Germinal center (tissue), 1 donor: Measurements from ENCODE around the gene SMURF2.
"Not testable (repeated sequence)": the region's sequence is repeated elsewhere in the genome, so short reads cannot be mapped to it uniquely, and the experiment has no call there.

Experiments used
- DNase-seq: peaks from one replicate; pipeline ENCODE4 v3.0.0; 2012; ENCODE audit warnings: mixed read lengths, low spot score

The SMURF2 gene

GRCh38 chr17:64664299-64664981, 2.3 kb upstream of the SMURF2 start:
- not testable (repeated sequence) for DNase-seq

- DNase-seq = not testable (repeated sequence)
Measured at GRCh38 chr17:64663836-64664235, 1.7 kb upstream of the SMURF2 start.

GRCh38 chr17:64662774-64663367, 764 bp upstream of the SMURF2 start:
- no peak for DNase-seq

GRCh38 chr17:64661726-64661975, 456 bp downstream of the SMURF2 start:
- DNase-seq = no peak

- DNase-seq = not testable (repeated sequence)
Measured at GRCh38 chr17:64660978-64661725, 955 bp downstream of the SMURF2 start.

GRCh38 chr17:64660195-64660977, 1.7 kb downstream of the SMURF2 start:
- not testable (repeated sequence) for DNase-seq

- DNase-seq = no peak
Measured at GRCh38 chr17:64658931-64659330, 3.2 kb downstream of the SMURF2 start.

GRCh38 chr17:64657610-64658125, 4.4 kb downstream of the SMURF2 start:
- no peak for DNase-seq

- DNase-seq = no peak
Measured at GRCh38 chr17:64655704-64656103, 6.4 kb downstream of the SMURF2 start.

GRCh38 chr17:64653985-64654355, 8.1 kb downstream of the SMURF2 start:
- no peak for DNase-seq

- DNase-seq = no peak
Measured at GRCh38 chr17:64653325-64653984, 8.7 kb downstream of the SMURF2 start.

- DNase-seq = no peak
Measured at GRCh38 chr17:64651889-64652288, 10.2 kb downstream of the SMURF2 start.

- DNase-seq = no peak
Measured at GRCh38 chr17:64648234-64648633, 13.9 kb downstream of the SMURF2 start.

GRCh38 chr17:64647817-64648216, 14.3 kb downstream of the SMURF2 start:
- no peak for DNase-seq

GRCh38 chr17:64639516-64639915, 22.6 kb downstream of the SMURF2 start:
- DNase-seq = no peak

- DNase-seq = no peak
Measured at GRCh38 chr17:64638552-64639203, 23.4 kb downstream of the SMURF2 start.

GRCh38 chr17:64635647-64636305, 26.3 kb downstream of the SMURF2 start:
- no peak for DNase-seq

- DNase-seq = no peak
Measured at GRCh38 chr17:64634218-64634617, 27.9 kb downstream of the SMURF2 start.

GRCh38 chr17:64632606-64633005, 29.5 kb downstream of the SMURF2 start:
- no peak for DNase-seq

- no peak for DNase-seq
Measured at GRCh38 chr17:64632194-64632593, 29.9 kb downstream of the SMURF2 start.
